ENCODE measurements around the gene PTPRE. TPM values are rescaled to one million over a fixed set of nuclear protein-coding genes. Genes with fewer than 3 reads are reported as not detected.

PTPRE gene
- total RNA-seq, 1 experiment from 2014 or later = 20.4 TPM

DNA sequence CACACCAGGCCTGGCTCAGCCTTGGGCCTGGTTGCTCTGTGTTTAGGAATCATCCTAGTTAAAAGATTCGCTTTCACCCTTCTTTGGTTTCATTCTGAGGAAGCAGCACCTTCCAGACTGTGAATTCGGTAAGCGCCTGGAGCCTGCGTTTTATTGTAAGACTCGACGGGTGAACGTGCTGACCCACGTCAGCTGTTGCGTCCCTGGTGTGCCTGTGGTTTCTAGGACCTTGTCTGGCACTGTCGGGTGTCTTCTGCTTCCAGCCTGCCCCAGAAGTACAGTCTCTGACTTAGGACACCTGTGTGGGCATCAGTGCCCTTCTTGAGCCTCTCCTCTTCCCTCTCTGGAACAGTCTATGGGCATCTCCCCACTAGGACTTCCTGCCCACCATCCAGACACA, 193.0 kb downstream of the PTPRE start:
- H3K4me2 ChIP-seq (ENCODE audit: low read depth, low read length, poor library complexity, severe bottlenecking) = no peak overlapping the region
- no peak overlapping the region for H3K4me3 ChIP-seq (ENCODE audit: low read length)
- H3K36me3 ChIP-seq (ENCODE audit: insufficient read depth, low read length) = peaks cover 50% of the 10 kb centered on the region; the same call in 1 of the 2 replicates
- H3K9me2 ChIP-seq (replicated peaks; ENCODE audit: insufficient read depth, low read length) = no peaks in the 10 kb centered on the region
- H3K27ac ChIP-seq (ENCODE audit: low read length) = no peak overlapping the region
- H3K9ac ChIP-seq (ENCODE audit: low read length) = no peak overlapping the region
- DNase-seq = no peak
- no peak overlapping the region for H2AFZ ChIP-seq (ENCODE audit: low read length)
- no peaks in the 10 kb centered on the region for H3K4me1 ChIP-seq (ENCODE audit: low read length)
- H4K20me1 ChIP-seq (ENCODE audit: insufficient read depth, low read depth, low read length) = no peaks in the 10 kb centered on the region
- H3K9me3 ChIP-seq (ENCODE audit: low read length) = no peaks in the 10 kb centered on the region
- no peaks in the 10 kb centered on the region for H3K79me2 ChIP-seq (ENCODE audit: low read length)
- H3K27me3 ChIP-seq (ENCODE audit: low read length) = no peaks in the 10 kb centered on the region

DNA sequence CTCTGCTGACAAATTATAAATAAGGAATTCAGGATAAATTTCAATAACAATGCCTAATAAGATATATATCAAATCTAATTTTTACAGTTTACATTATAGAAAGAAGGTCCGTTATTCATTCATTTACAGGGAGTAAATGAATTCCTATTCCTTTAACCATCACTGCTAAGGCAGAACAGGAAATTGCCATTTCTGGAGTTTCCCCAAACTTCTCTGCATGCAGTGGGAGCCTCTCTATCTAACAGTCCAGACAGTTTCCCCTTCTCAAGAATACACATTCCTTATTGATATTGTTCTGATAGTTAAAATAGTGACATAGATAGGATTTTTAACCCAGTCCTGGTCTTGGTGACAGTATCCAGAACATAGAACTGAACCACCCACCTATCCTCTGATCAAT, 195.0 kb downstream of the PTPRE start:
- no peaks in the 10 kb centered on the region for H3K9me3 ChIP-seq (ENCODE audit: low read length)

GRCh38 chr10:128102480-128103228, 195.8 kb downstream of the PTPRE start:
- H3K4me1 ChIP-seq (ENCODE audit: low read length) = no peaks in the 10 kb centered on the region

More for the DNA sequence above, 195.0 kb downstream of the PTPRE start:
- Histone ChIP-seq H3K4me3 (ENCODE audit: low read length) (no peak overlapping the region), H3K27ac (ENCODE audit: low read length) (no peak overlapping the region), H3K27me3 (ENCODE audit: low read length) (no peaks in the 10 kb centered on the region), H3K79me2 (ENCODE audit: low read length) (no peaks in the 10 kb centered on the region), H3K9ac (ENCODE audit: low read length) (no peak overlapping the region), H3K4me1 (ENCODE audit: low read length) (no peaks in the 10 kb centered on the region), H4K20me1 (ENCODE audit: insufficient read depth, low read depth, low read length) (no peaks in the 10 kb centered on the region), H3K36me3 (ENCODE audit: insufficient read depth, low read length) (peaks cover 57% of the 10 kb centered on the region; the same call in 1 of the 2 replicates), H2AFZ (ENCODE audit: low read length) (no peak overlapping the region), H3K9me2 (replicated peaks; ENCODE audit: insufficient read depth, low read length) (no peaks in the 10 kb centered on the region), H3K4me2 (ENCODE audit: low read depth, low read length, poor library complexity, severe bottlenecking) (no peak overlapping the region)
- no peak for DNase-seq

DNA sequence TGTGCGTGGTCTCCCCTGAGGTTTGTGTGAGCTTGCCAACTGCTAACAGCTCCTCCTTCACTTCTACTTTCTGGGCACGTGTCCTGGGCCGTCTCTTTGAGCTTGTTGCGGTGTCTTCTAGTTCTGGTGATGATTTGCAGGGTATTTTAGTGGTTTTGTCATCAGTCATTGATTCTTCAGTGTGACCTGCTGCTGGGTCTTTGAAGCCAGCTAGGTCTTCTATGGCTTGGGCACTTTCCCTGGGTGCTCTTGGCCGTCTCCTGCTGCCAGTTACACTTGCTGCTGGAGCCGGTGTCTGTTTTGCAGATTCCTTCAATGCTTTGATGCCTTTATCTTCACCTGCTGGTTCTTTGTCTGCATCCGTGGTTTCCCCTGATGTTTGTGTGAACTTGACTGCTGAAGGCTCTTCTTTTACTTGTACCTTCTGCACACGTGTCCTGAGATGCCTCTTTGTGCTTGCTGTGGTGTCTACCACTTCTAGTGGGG, 196.4 kb downstream of the PTPRE start:
- Histone ChIP-seq H3K79me2 (ENCODE audit: low read length) (no peaks in the 10 kb centered on the region), H4K20me1 (ENCODE audit: insufficient read depth, low read depth, low read length) (no peaks in the 10 kb centered on the region), H3K36me3 (ENCODE audit: insufficient read depth, low read length) (peaks cover 61% of the 10 kb centered on the region; the same call in 1 of the 2 replicates), H3K4me1 (ENCODE audit: low read length) (no peaks in the 10 kb centered on the region), H3K4me3 (ENCODE audit: low read length) (no peak overlapping the region), H3K27me3 (ENCODE audit: low read length) (no peaks in the 10 kb centered on the region), H3K9me3 (ENCODE audit: low read length) (no peaks in the 10 kb centered on the region), H3K9me2 (replicated peaks; ENCODE audit: insufficient read depth, low read length) (no peaks in the 10 kb centered on the region), H2AFZ (ENCODE audit: low read length) (no peak overlapping the region), H3K27ac (ENCODE audit: low read length) (no peak overlapping the region), H3K9ac (ENCODE audit: low read length) (no peak overlapping the region), H3K4me2 (ENCODE audit: low read depth, low read length, poor library complexity, severe bottlenecking) (no peak overlapping the region)
- no peak for DNase-seq

More at GRCh38 chr10:128102480-128103228, 195.8 kb downstream of the PTPRE start:
- Histone ChIP-seq H3K36me3 (ENCODE audit: insufficient read depth, low read length) (peaks cover 61% of the 10 kb centered on the region; the same call in 1 of the 2 replicates), H2AFZ (ENCODE audit: low read length) (no peak overlapping the region), H3K27me3 (ENCODE audit: low read length) (no peaks in the 10 kb centered on the region), H3K9me3 (ENCODE audit: low read length) (no peaks in the 10 kb centered on the region), H3K27ac (ENCODE audit: low read length) (no peak overlapping the region), H3K9ac (ENCODE audit: low read length) (no peak overlapping the region), H4K20me1 (ENCODE audit: insufficient read depth, low read depth, low read length) (no peaks in the 10 kb centered on the region), H3K4me3 (ENCODE audit: low read length) (no peak overlapping the region), H3K4me2 (ENCODE audit: low read depth, low read length, poor library complexity, severe bottlenecking) (no peak overlapping the region), H3K79me2 (ENCODE audit: low read length) (no peaks in the 10 kb centered on the region), H3K9me2 (replicated peaks; ENCODE audit: insufficient read depth, low read length) (no peaks in the 10 kb centered on the region)
- DNase-seq = no peak

- peaks cover 70% of the 10 kb centered on the region; the same call in 1 of the 2 replicates for H3K36me3 ChIP-seq (ENCODE audit: insufficient read depth, low read length)
- H3K79me2 ChIP-seq (ENCODE audit: low read length) = no peaks in the 10 kb centered on the region
- no peak overlapping the region for H2AFZ ChIP-seq (ENCODE audit: low read length)
- H3K4me3 ChIP-seq (ENCODE audit: low read length) = no peak overlapping the region
- no peaks in the 10 kb centered on the region for H4K20me1 ChIP-seq (ENCODE audit: insufficient read depth, low read depth, low read length)
- H3K27ac ChIP-seq (ENCODE audit: low read length) = no peak overlapping the region
- DNase-seq = no peak
- no peaks in the 10 kb centered on the region for H3K9me2 ChIP-seq (replicated peaks; ENCODE audit: insufficient read depth, low read length)
- no peak overlapping the region for H3K9ac ChIP-seq (ENCODE audit: low read length)
- H3K27me3 ChIP-seq (ENCODE audit: low read length) = no peaks in the 10 kb centered on the region
- no peak overlapping the region for H3K4me2 ChIP-seq (ENCODE audit: low read depth, low read length, poor library complexity, severe bottlenecking)
- H3K4me1 ChIP-seq (ENCODE audit: low read length) = no peaks in the 10 kb centered on the region
- H3K9me3 ChIP-seq (ENCODE audit: low read length) = no peaks in the 10 kb centered on the region
These were observed 198.5 kb downstream of the PTPRE start for GRCh38 chr10:128105383-128105782.

DNA sequence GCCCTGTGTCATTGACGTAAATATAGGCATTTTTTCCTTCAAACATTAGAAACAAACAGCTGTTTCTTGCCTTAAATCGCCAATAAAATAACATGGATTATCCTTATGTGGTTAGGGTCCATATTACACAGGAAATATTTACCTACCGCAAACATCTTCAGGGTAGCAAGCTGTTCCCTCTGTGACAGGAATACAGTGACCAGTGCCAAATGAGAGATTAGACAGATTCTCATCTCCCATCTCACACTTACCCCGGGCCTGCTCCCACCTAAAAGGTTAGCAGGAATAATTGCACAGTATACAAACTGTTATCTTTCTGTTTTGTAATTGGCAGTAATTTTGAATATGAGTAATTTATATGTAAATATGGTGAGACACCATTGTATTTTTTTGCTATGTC, 202.8 kb downstream of the PTPRE start:
- H3K27me3 ChIP-seq (ENCODE audit: low read length) = no peaks in the 10 kb centered on the region
- DNase-seq = no peak
- H4K20me1 ChIP-seq (ENCODE audit: insufficient read depth, low read depth, low read length) = no peaks in the 10 kb centered on the region
- no peaks in the 10 kb centered on the region for H3K4me1 ChIP-seq (ENCODE audit: low read length)
- H3K36me3 ChIP-seq (ENCODE audit: insufficient read depth, low read length) = peaks cover 75% of the 10 kb centered on the region; the same call in 1 of the 2 replicates
- no peak overlapping the region for H3K9ac ChIP-seq (ENCODE audit: low read length)
- no peaks in the 10 kb centered on the region for H3K9me3 ChIP-seq (ENCODE audit: low read length)
- H3K79me2 ChIP-seq (ENCODE audit: low read length) = no peaks in the 10 kb centered on the region
- H2AFZ ChIP-seq (ENCODE audit: low read length) = no peak overlapping the region
- H3K27ac ChIP-seq (ENCODE audit: low read length) = no peak overlapping the region
- H3K4me2 ChIP-seq (ENCODE audit: low read depth, low read length, poor library complexity, severe bottlenecking) = no peak overlapping the region
- H3K9me2 ChIP-seq (replicated peaks; ENCODE audit: insufficient read depth, low read length) = no peaks in the 10 kb centered on the region
- no peak overlapping the region for H3K4me3 ChIP-seq (ENCODE audit: low read length)

GRCh38 chr10:128110339-128110738, 203.4 kb downstream of the PTPRE start:
- Histone ChIP-seq H3K27ac (ENCODE audit: low read length) (no peak overlapping the region), H4K20me1 (ENCODE audit: insufficient read depth, low read depth, low read length) (no peaks in the 10 kb centered on the region), H3K4me2 (ENCODE audit: low read depth, low read length, poor library complexity, severe bottlenecking) (no peak overlapping the region), H3K4me1 (ENCODE audit: low read length) (no peaks in the 10 kb centered on the region), H3K9me2 (replicated peaks; ENCODE audit: insufficient read depth, low read length) (no peaks in the 10 kb centered on the region), H3K9me3 (ENCODE audit: low read length) (no peaks in the 10 kb centered on the region), H3K4me3 (ENCODE audit: low read length) (no peak overlapping the region), H2AFZ (ENCODE audit: low read length) (no peak overlapping the region), H3K79me2 (ENCODE audit: low read length) (peaks cover 2% of the 10 kb centered on the region; the same call in 1 of the 2 replicates), H3K36me3 (ENCODE audit: insufficient read depth, low read length) (peaks cover 79% of the 10 kb centered on the region; the same call in 1 of the 2 replicates), H3K27me3 (ENCODE audit: low read length) (no peaks in the 10 kb centered on the region), H3K9ac (ENCODE audit: low read length) (no peak overlapping the region)
- no peak for DNase-seq

DNA sequence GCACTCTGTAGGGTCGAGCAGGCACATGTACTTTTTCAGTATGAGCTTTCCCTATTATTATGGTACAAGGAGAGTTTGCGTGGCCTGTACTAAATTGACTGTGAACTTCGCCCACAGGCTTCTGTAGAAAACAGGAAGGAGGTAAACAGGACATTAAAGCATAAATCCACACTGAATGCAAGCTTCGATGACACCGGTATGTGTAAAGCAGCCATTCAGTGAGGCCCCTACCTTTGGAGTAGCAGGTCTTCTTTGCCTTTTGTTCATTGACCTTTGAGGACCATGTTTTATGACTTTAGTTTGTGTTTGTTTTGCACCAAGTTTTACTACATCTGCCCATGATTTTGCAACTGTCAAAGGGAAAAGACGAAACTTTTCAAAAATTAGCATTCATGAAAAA, 204.8 kb downstream of the PTPRE start:
- H3K79me2 ChIP-seq (ENCODE audit: low read length) = peaks cover 9% of the 10 kb centered on the region; the same call in 1 of the 2 replicates
- no peaks in the 10 kb centered on the region for H3K27me3 ChIP-seq (ENCODE audit: low read length)
- H3K4me2 ChIP-seq (ENCODE audit: low read depth, low read length, poor library complexity, severe bottlenecking) = no peak overlapping the region
- H2AFZ ChIP-seq (ENCODE audit: low read length) = no peak overlapping the region
- H3K4me1 ChIP-seq (ENCODE audit: low read length) = no peaks in the 10 kb centered on the region
- H3K36me3 ChIP-seq (ENCODE audit: insufficient read depth, low read length) = peaks cover 86% of the 10 kb centered on the region; the same call in 1 of the 2 replicates
- H3K9me3 ChIP-seq (ENCODE audit: low read length) = no peaks in the 10 kb centered on the region
- no peak overlapping the region for H3K27ac ChIP-seq (ENCODE audit: low read length)
- H4K20me1 ChIP-seq (ENCODE audit: insufficient read depth, low read depth, low read length) = no peaks in the 10 kb centered on the region
- no peak for DNase-seq
- H3K9me2 ChIP-seq (replicated peaks; ENCODE audit: insufficient read depth, low read length) = no peaks in the 10 kb centered on the region
- H3K4me3 ChIP-seq (ENCODE audit: low read length) = no peak overlapping the region
- no peak overlapping the region for H3K9ac ChIP-seq (ENCODE audit: low read length)
